Mesendoderm (in vitro differentiated cells): ENCODE measurements around the gene MACIR.

Experiments used
- DNase-seq: peaks from one replicate; pipeline ENCODE4 v3.0.0; 2013
- H2AK5ac ChIP-seq: 2 replicates; pipeline ENCODE4 v1.6.1; 2013; ENCODE audit warnings: low read length, inconsistent platforms
- H2BK120ac ChIP-seq: 2 replicates; pipeline ENCODE4 v1.6.1; 2013; ENCODE audit warnings: low read depth, mild to moderate bottlenecking, low read length, moderate library complexity, mixed read lengths
- H2BK15ac ChIP-seq: replicated peaks from 2 replicates; pipeline ENCODE4 v1.6.1; 2013; ENCODE audit warnings: low read depth, mild to moderate bottlenecking, moderate library complexity
- H2BK5ac ChIP-seq: 2 replicates; pipeline ENCODE4 v1.6.1; 2013; ENCODE audit warnings: low read length, inconsistent platforms
- H3K18ac ChIP-seq: 2 replicates; pipeline ENCODE4 v1.6.1; 2013; ENCODE audit warnings: mild to moderate bottlenecking, low read length, mixed read lengths
- H3K23ac ChIP-seq: one replicate; pipeline ENCODE4 v1.6.1; 2013; ENCODE audit warnings: low read length
- H3K27ac ChIP-seq: 2 replicates; pipeline ENCODE4 v1.5.1; 2013; ENCODE audit warnings: low read depth, mild to moderate bottlenecking, inconsistent platforms, low read length, moderate library complexity
- H3K27me3 ChIP-seq: 2 replicates; pipeline ENCODE4 v1.6.1; 2013; ENCODE audit warnings: low read length, control low read depth, mild to moderate bottlenecking, inconsistent platforms; ENCODE audit not compliant: insufficient read depth, poor library complexity
- H3K36me3 ChIP-seq: 2 replicates; pipeline ENCODE4 v1.6.1; 2013; ENCODE audit warnings: low read length, inconsistent platforms; ENCODE audit not compliant: control insufficient read depth, insufficient read depth
- H3K4ac ChIP-seq: one replicate; pipeline ENCODE4 v1.6.1; 2013; ENCODE audit warnings: low read depth, mild to moderate bottlenecking, low read length, moderate library complexity
- H3K4me1 ChIP-seq: 2 replicates; pipeline ENCODE4 v1.6.1; 2013; ENCODE audit warnings: low read depth, low read length, inconsistent platforms; ENCODE audit not compliant: control insufficient read depth
- H3K4me2 ChIP-seq: 2 replicates; pipeline ENCODE4 v1.6.1; 2013; ENCODE audit warnings: low read length
- H3K4me3 ChIP-seq: 2 replicates; pipeline ENCODE4 v1.5.1; 2013; ENCODE audit warnings: mild to moderate bottlenecking, low read length
- H3K56ac ChIP-seq: one replicate; pipeline ENCODE4 v1.6.1; 2013; ENCODE audit warnings: low read length
- H3K79me1 ChIP-seq: 2 replicates; pipeline ENCODE4 v1.6.1; 2013; ENCODE audit warnings: low read length, inconsistent platforms
- H3K79me2 ChIP-seq: 2 replicates; pipeline ENCODE4 v1.6.1; 2013; ENCODE audit warnings: mild to moderate bottlenecking, low read length; ENCODE audit not compliant: control insufficient read depth, insufficient read depth
- H3K9ac ChIP-seq: 2 replicates; pipeline ENCODE4 v1.6.1; 2013; ENCODE audit warnings: low read length, inconsistent platforms
- H4K5ac ChIP-seq: one replicate; pipeline ENCODE4 v1.6.1; 2013; ENCODE audit warnings: low read length
- H4K8ac ChIP-seq: one replicate; pipeline ENCODE4 v1.6.1; 2013; ENCODE audit warnings: low read depth, mild to moderate bottlenecking, control low read depth, low read length, moderate library complexity
- WGBS: extraction: QIAGEN DNeasy Blood & Tissue Kit; methylation state at CpG from one replicate; pipeline ENCODE4 v1.1.7; 2013; ENCODE audit warnings: low lambda C conversion rate, missing lambda C conversion rate; ENCODE audit not compliant: insufficient coverage; ENCODE audit errors: extremely low coverage; 5-methylcytosine and 5-hydroxymethylcytosine counted together

Gene MACIR

GRCh38 chr5:103259705-103260355 lies 1.3 kb downstream of the MACIR start:
- Histone ChIP-seq H3K4me2 (peak overlapping the region; percentile 96), H3K4ac (no peak overlapping the region), H3K27me3 (no peaks in the 10 kb centered on the region), H2AK5ac (no peak overlapping the region), H4K5ac (no peak overlapping the region), H3K9ac (peak overlapping the region; percentile 93), H3K4me1 (peaks cover 2% of the 10 kb centered on the region), H3K23ac (no peak overlapping the region), H3K18ac (peak overlapping the region; percentile 54), H3K79me1 (peaks cover 3% of the 10 kb centered on the region), H2BK120ac (no peak overlapping the region), H2BK5ac (no peak overlapping the region), H3K27ac (no peak overlapping the region), H3K79me2 (peaks cover 26% of the 10 kb centered on the region), H3K4me3 (peak overlapping the region; percentile 87), H3K36me3 (no peaks in the 10 kb centered on the region), H3K56ac (peak overlapping the region; percentile 98), H2BK15ac (no peak overlapping the region), H4K8ac (no peak overlapping the region)
- DNase-seq = peak; percentile 69
- no CpG with 5 or more reads among the region's 20 CpGs for WGBS

GRCh38 chr5:103260951-103261350 lies 2.4 kb downstream of the MACIR start:
- H3K9ac ChIP-seq = no peak overlapping the region
- no peaks in the 10 kb centered on the region for H3K36me3 ChIP-seq
- no peak overlapping the region for H2BK120ac ChIP-seq
- peaks cover 7% of the 10 kb centered on the region for H3K79me1 ChIP-seq
- H3K4me3 ChIP-seq = no peak overlapping the region
- H3K27me3 ChIP-seq = no peaks in the 10 kb centered on the region
- H3K18ac ChIP-seq = no peak overlapping the region
- H3K23ac ChIP-seq = no peak overlapping the region
- H3K4me2 ChIP-seq = no peak overlapping the region
- H3K27ac ChIP-seq = no peak overlapping the region
- H2AK5ac ChIP-seq = no peak overlapping the region
- H2BK15ac ChIP-seq = no peak overlapping the region
- no peak overlapping the region for H2BK5ac ChIP-seq
- H3K4me1 ChIP-seq = peaks cover 2% of the 10 kb centered on the region
- no peak overlapping the region for H4K8ac ChIP-seq
- no peak overlapping the region for H3K56ac ChIP-seq
- WGBS = no CpG with 5 or more reads among the region's 3 CpGs
- no peak for DNase-seq
- H4K5ac ChIP-seq = no peak overlapping the region
- H3K79me2 ChIP-seq = peaks cover 31% of the 10 kb centered on the region
- H3K4ac ChIP-seq = no peak overlapping the region

GRCh38 chr5:103262422-103262871 lies 3.9 kb downstream of the MACIR start:
- Histone ChIP-seq H4K5ac (no peak overlapping the region), H3K27me3 (no peaks in the 10 kb centered on the region), H3K79me1 (peaks cover 9% of the 10 kb centered on the region), H3K4me3 (no peak overlapping the region), H2BK5ac (no peak overlapping the region), H3K4ac (no peak overlapping the region), H2AK5ac (no peak overlapping the region), H3K4me1 (peaks cover 2% of the 10 kb centered on the region), H4K8ac (no peak overlapping the region), H3K4me2 (no peak overlapping the region), H3K36me3 (no peaks in the 10 kb centered on the region), H3K18ac (no peak overlapping the region), H3K27ac (no peak overlapping the region), H3K23ac (no peak overlapping the region), H3K56ac (no peak overlapping the region), H2BK120ac (no peak overlapping the region), H3K9ac (no peak overlapping the region), H2BK15ac (no peak overlapping the region), H3K79me2 (peaks cover 33% of the 10 kb centered on the region)
- no CpG with 5 or more reads among the region's 1 CpG for WGBS
- no peak for DNase-seq

- Histone ChIP-seq H3K27ac (no peak overlapping the region), H3K9ac (no peak overlapping the region), H2BK5ac (no peak overlapping the region), H2AK5ac (no peak overlapping the region), H3K4me3 (no peak overlapping the region), H3K18ac (no peak overlapping the region), H3K4ac (no peak overlapping the region), H3K27me3 (no peaks in the 10 kb centered on the region), H3K56ac (no peak overlapping the region), H2BK15ac (no peak overlapping the region), H3K79me1 (peaks cover 9% of the 10 kb centered on the region), H4K8ac (no peak overlapping the region), H4K5ac (no peak overlapping the region), H3K23ac (no peak overlapping the region), H2BK120ac (no peak overlapping the region), H3K79me2 (peaks cover 33% of the 10 kb centered on the region), H3K4me1 (peaks cover 2% of the 10 kb centered on the region), H3K36me3 (no peaks in the 10 kb centered on the region), H3K4me2 (no peak overlapping the region)
- no peak for DNase-seq
- no CpG with 5 or more reads among the region's 2 CpGs for WGBS
Observed at GRCh38 chr5:103263054-103263453, 4.5 kb downstream of the MACIR start.

GRCh38 chr5:103264508-103264907 lies 5.9 kb downstream of the MACIR start:
- no peak for DNase-seq

GRCh38 chr5:103270581-103270980 lies 12.0 kb downstream of the MACIR start:
- peaks cover 13% of the 10 kb centered on the region for H3K79me2 ChIP-seq
- H3K4ac ChIP-seq = no peak overlapping the region
- no peaks in the 10 kb centered on the region for H3K36me3 ChIP-seq

More at GRCh38 chr5:103264508-103264907, 5.9 kb downstream of the MACIR start:
- Histone ChIP-seq H3K23ac (no peak overlapping the region), H3K9ac (no peak overlapping the region), H4K8ac (no peak overlapping the region), H3K27me3 (no peaks in the 10 kb centered on the region), H3K79me2 (peaks cover 33% of the 10 kb centered on the region), H2AK5ac (no peak overlapping the region), H4K5ac (no peak overlapping the region), H3K36me3 (no peaks in the 10 kb centered on the region), H2BK5ac (no peak overlapping the region), H3K27ac (no peak overlapping the region), H3K18ac (no peak overlapping the region), H2BK15ac (no peak overlapping the region), H3K4me2 (no peak overlapping the region), H3K4me3 (no peak overlapping the region), H3K79me1 (peaks cover 10% of the 10 kb centered on the region), H3K56ac (no peak overlapping the region), H2BK120ac (no peak overlapping the region), H3K4me1 (peaks cover 2% of the 10 kb centered on the region), H3K4ac (no peak overlapping the region)

More at GRCh38 chr5:103270581-103270980, 12.0 kb downstream of the MACIR start:
- Histone ChIP-seq H3K23ac (no peak overlapping the region), H3K4me1 (peaks cover 8% of the 10 kb centered on the region), H3K18ac (no peak overlapping the region), H3K56ac (no peak overlapping the region), H3K27ac (no peak overlapping the region), H2BK15ac (no peak overlapping the region), H3K4me2 (no peak overlapping the region), H2AK5ac (no peak overlapping the region), H3K4me3 (no peak overlapping the region), H2BK120ac (no peak overlapping the region), H3K27me3 (no peaks in the 10 kb centered on the region), H3K79me1 (peaks cover 7% of the 10 kb centered on the region), H3K9ac (no peak overlapping the region), H2BK5ac (no peak overlapping the region), H4K8ac (no peak overlapping the region), H4K5ac (no peak overlapping the region)
- no peak for DNase-seq
